GM12873 (cell line): Measurements from ENCODE around the gene RBM38.

Experiments used
- TF ChIP-seq, protein P1 (sequence below): IDR thresholded peaks from 2 replicates; pipeline ENCODE4 v1.5.1; 2012; ENCODE audit warnings: low read depth, mild to moderate bottlenecking, moderate library complexity, low read length, control low read depth; ENCODE audit not compliant: insufficient read depth; ENCODE audit errors: missing control alignments

Gene RBM38

GRCh38 chr20:57390604-57391438 is at the start of gene RBM38:
Gene RBM38, plus strand, starts transcription at chr20:57391396. Its CDS starts 186 bp downstream, at chr20:57391582.
- TF ChIP-seq, protein P1, sequence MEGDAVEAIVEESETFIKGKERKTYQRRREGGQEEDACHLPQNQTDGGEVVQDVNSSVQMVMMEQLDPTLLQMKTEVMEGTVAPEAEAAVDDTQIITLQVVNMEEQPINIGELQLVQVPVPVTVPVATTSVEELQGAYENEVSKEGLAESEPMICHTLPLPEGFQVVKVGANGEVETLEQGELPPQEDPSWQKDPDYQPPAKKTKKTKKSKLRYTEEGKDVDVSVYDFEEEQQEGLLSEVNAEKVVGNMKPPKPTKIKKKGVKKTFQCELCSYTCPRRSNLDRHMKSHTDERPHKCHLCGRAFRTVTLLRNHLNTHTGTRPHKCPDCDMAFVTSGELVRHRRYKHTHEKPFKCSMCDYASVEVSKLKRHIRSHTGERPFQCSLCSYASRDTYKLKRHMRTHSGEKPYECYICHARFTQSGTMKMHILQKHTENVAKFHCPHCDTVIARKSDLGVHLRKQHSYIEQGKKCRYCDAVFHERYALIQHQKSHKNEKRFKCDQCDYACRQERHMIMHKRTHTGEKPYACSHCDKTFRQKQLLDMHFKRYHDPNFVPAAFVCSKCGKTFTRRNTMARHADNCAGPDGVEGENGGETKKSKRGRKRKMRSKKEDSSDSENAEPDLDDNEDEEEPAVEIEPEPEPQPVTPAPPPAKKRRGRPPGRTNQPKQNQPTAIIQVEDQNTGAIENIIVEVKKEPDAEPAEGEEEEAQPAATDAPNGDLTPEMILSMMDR = no peak

GRCh38 chr20:57341663-57342062 is 49.5 kb upstream of the RBM38 start:
- TF ChIP-seq, protein P1 = no peak

DNA sequence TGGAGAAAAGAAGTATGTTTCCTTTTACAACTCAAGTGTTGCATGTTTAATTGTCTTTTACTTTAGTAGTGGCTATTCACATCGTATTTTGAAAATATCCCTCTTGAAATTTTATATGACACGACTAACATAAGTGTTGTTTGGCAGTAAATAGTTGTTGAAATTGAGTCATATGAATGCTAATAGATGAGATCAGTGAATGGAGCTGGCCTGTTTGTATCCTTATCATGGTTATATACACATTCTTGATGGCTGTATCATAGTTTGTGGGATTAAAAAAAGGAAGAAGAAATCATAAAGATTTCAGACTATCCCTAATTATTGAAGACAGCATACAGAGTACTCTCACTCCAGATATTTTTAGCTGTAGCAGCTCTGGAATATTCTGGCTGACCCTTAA is 48.4 kb upstream of the RBM38 start:
- TF ChIP-seq, protein P1 = no peak

GRCh38 chr20:57346477-57346876 is 44.7 kb upstream of the RBM38 start:
- TF ChIP-seq, protein P1 = peak; percentile 70

GRCh38 chr20:57347393-57347792 is 43.8 kb upstream of the RBM38 start:
- TF ChIP-seq, protein P1 = no peak

- TF ChIP-seq, protein P1 = no peak
Observed at GRCh38 chr20:57350081-57350710, 41.0 kb upstream of the RBM38 start.

GRCh38 chr20:57351042-57351783 is 40.0 kb upstream of the RBM38 start, which contains the start of gene RAE1:
Gene RAE1, plus strand, starts transcription at chr20:57351255. Its CDS starts 2,784 bp downstream, at chr20:57354039.
- TF ChIP-seq, protein P1 = no peak
